GM18870 (cell line): ENCODE data around the gene LRRC25.

ENCODE experiments used
- ATAC-seq: cut with Tn5 transposase; IDR thresholded peaks from one replicate; pipeline ENCODE4 v1.9.1; 2021; ENCODE audit warnings: moderate library complexity; ENCODE audit not compliant: unreplicated experiment

Gene LRRC25

DNA sequence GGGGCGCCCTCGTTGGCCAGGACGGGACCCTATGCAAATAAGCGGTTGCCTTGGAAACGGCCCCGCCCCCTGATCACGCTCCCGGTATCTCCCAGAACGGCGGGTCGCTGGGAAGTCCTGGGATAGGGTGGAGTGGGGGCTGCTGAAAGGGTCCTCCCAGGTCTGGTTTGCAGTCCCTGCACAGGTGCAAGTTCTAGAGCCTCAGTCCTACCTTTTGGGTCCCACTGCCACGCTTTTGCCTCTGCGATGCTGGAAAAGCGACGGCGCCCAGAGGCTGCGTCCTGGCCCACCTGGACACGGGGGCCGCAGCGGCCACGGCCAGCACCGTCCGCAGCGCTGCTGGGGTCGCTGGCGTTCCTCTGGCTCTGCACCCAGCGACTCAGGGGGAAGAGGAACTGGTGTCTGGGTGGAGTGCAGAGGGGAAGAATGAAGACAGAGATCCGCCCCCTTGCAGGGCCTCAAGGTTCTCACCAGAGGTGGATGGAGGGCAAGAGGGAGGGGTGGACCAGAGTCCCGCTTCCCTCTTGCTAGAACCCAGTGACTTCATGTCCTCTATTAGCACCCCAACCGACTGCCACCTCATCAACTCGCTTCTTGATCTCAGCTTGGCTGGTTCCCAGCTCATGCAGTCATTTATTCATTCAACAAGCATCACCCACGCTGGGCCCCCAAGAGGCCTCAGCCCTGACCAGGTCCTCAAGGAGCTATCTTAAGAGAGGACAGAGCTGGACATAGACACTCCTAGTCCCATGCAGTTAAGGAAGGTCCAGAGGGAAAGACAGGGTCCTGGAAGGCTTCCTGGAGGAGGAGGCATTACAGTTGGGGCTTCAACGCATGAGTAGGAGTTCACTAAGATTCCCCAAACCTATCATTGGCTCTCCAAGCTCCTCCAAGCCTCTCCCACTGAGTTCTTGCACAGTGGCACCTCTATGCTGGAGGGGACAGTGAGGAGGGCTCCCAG lies at the start of gene LRRC25:
Gene LRRC25, minus strand, starts transcription at position 381 of the 961 bp plus-strand sequence. CDS start 659 bp downstream, outside the sequence.
- no peak for ATAC-seq

GRCh38 chr19:18446811-18447359 lies 49.5 kb upstream of the LRRC25 start:
- no peak for ATAC-seq

GRCh38 chr19:18446145-18446810 lies 48.9 kb upstream of the LRRC25 start:
- no peak for ATAC-seq

- ATAC-seq, result no peak
Measured at GRCh38 chr19:18445262-18445948, 48.0 kb upstream of the LRRC25 start.

- no peak for ATAC-seq
Measured at GRCh38 chr19:18444513-18444912, 47.1 kb upstream of the LRRC25 start.

- ATAC-seq, result no peak
Measured at GRCh38 chr19:18443831-18444230, 46.4 kb upstream of the LRRC25 start.

- no peak for ATAC-seq
Measured at GRCh38 chr19:18443406-18443805, 46.0 kb upstream of the LRRC25 start.

DNA sequence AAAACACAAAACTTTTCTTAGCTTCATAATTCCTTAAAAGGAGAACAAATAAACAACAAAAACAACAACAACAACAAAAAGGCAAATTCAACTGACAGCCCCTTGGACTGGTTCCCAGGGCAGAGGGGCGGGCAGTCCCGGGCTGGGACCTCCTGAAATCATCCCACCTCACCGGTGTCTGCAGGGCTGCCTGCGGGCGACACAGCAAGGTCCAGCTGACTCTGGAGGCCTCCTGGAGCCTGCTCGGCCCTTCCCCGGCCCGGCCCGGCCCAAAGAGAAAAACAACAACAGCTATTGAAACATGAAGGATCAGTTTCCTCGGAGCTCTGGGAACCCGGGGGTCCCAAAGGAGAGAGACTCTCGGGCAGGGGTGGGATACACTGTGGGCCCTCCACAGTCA lies 45.5 kb upstream of the LRRC25 start:
- no peak for ATAC-seq

GRCh38 chr19:18441804-18442788 lies 44.7 kb upstream of the LRRC25 start:
- ATAC-seq, result no peak

GRCh38 chr19:18440936-18441803 lies 43.7 kb upstream of the LRRC25 start:
- ATAC-seq, result no peak

- no peak for ATAC-seq
Measured at GRCh38 chr19:18440415-18440877, 43.0 kb upstream of the LRRC25 start.

DNA sequence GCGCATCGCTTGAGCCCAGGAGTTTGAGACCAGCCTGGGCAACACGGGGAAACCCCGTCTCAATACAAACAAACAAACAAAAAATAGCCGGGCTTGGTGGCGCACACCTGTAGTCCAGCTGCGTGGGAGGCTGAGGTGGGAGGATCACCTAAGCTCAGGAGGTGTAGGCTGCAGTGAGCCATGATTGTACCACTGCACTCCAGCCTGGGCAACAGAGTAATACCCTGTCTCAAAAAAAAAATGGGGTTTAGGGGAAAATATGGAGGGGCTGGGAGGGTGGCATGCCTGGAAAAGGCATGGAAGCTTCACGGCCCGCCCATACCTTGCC lies 42.5 kb upstream of the LRRC25 start:
- no peak for ATAC-seq

- ATAC-seq, result no peak
Measured at GRCh38 chr19:18439025-18439909, 41.8 kb upstream of the LRRC25 start.

DNA sequence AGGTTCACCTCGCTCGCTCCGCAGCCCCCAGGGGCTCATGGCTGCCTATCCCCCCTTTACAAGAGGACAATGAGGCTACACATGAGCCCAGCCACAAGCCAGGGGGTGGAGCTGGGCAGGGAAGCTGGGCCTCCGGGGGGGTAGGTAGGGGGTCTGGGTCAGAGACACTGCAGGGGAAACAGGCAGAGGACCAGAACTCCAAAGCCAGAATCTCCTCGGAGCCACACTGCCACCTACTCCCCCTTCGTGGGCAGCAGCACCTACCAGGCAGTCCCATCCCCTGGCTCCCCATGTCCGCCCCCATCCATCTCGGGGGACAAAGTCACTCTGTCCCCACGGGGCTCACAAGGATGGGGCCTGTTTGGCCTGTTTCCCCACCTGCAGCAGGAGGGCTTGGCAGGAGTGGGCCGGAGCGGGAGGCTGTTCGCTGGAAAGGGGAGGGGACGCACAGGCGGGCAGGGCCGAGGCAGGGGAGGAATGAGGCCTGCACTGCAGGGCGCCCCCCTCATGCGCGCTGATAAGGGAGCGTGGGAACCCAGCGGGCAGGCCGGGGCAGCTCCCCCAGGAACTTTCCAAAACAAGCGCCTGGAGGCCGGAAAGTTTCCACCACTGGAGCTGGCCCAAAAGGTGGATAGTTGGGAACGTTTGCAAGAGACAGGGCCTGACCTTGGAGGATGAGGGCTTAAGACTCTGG lies 41.1 kb upstream of the LRRC25 start:
- ATAC-seq, result no peak

GRCh38 chr19:18437491-18438330 lies 40.3 kb upstream of the LRRC25 start, which contains the start of gene ISYNA1:
Gene ISYNA1, minus strand, starts transcription at chr19:18438133. Its CDS starts 154 bp downstream, at chr19:18437979.
- no peak for ATAC-seq

- peak; percentile 40 for ATAC-seq
Measured at GRCh38 chr19:18436671-18437490, 39.5 kb upstream of the LRRC25 start.
